Activated CD8-positive, alpha-beta T cell treated with anti-CD3 and anti-CD28 coated beads, Interleukin-2, amount 10 ng/mL, durations not matched to agents 7 days and 5 days (primary cell): ENCODE measurements around the gene PITPNC1. TPM values are rescaled to one million over a fixed set of nuclear protein-coding genes. Genes with fewer than 3 reads are reported as not detected.
"Not testable (repeated sequence)": the region's sequence is repeated elsewhere in the genome, so short reads cannot be mapped to it uniquely, and the experiment has no call there.

Experiments used
- ATAC-seq: fragments of 150-1000 bp; cut with Tn5 transposase; one replicate; pipeline ENCODE4 v1.10.0; 2021; ENCODE audit warnings: moderate library complexity
- CTCF ChIA-PET: fragments of 350-600 bp; sonication (Branson Sonifier 250); formaldehyde crosslinking; loops from one replicate; lab custom pipeline; 2021; ENCODE audit warnings: antibody characterized with exemption; lab: Charles Lee
- POLR2A ChIA-PET: fragments of 350-600 bp; sonication (Branson Sonifier 250); formaldehyde crosslinking; loops from one replicate; lab custom pipeline; 2021; ENCODE audit warnings: antibody characterized with exemption; lab: Charles Lee
- DNase-seq: peaks from one replicate; pipeline ENCODE4 v3.0.0-alpha.2; 2020
- H3K27ac Mint-ChIP-seq: one replicate; pipeline ENCODE4 v1.8.0; 2021; ENCODE audit warnings: mild to moderate bottlenecking, mixed read lengths
- H3K27me3 Mint-ChIP-seq: one replicate; pipeline ENCODE4 v1.8.0; 2021; ENCODE audit warnings: low read depth, mixed read lengths
- H3K36me3 Mint-ChIP-seq: one replicate; pipeline ENCODE4 v1.8.0; 2021; ENCODE audit warnings: low read depth, mixed read lengths
- H3K4me1 Mint-ChIP-seq: one replicate; pipeline ENCODE4 v1.8.0; 2021; ENCODE audit warnings: low read depth, mixed read lengths
- H3K4me3 Mint-ChIP-seq: one replicate; pipeline ENCODE4 v1.8.0; 2021; ENCODE audit warnings: mild to moderate bottlenecking, mixed read lengths
- H3K9me3 Mint-ChIP-seq: one replicate; pipeline ENCODE4 v1.8.0; 2022; ENCODE audit warnings: mixed read lengths; ENCODE audit not compliant: insufficient read depth
- total RNA-seq, 2 experiments: library from RNA; stranded (reverse); gene quantifications; one replicate each; pipeline ENCODE4 v1.2.3, GENCODE V29; 2021

PITPNC1 gene
- total RNA-seq, 2 experiments from 2014 or later = 74.0 to 76.5 TPM

- Mint-ChIP-seq H3K4me1 (peaks cover 67% of the 10 kb centered on the region), H3K27ac (peak overlapping the region; percentile 85), H3K36me3 (peaks cover 31% of the 10 kb centered on the region), H3K4me3 (peak overlapping the region; percentile 46), H3K9me3 (peaks cover 5% of the 10 kb centered on the region), H3K27me3 (no peaks in the 10 kb centered on the region)
- POLR2A ChIA-PET = interaction anchor here (0.7 to 1.4 kb wide), 4 partner anchors 10 to 68 kb away, joined by 3 to 6 read pairs (median 4); no protein-coding TSS in a partner anchor
- DNase-seq (no peak), ATAC-seq (peak; percentile 29)
- CTCF ChIA-PET = interaction anchor here (1.1 to 1.9 kb wide), 2 partner anchors 21 to 41 kb away, joined by 4 to 5 read pairs; no protein-coding TSS in a partner anchor
Observed at GRCh38 chr17:67400193-67400592, 23.1 kb downstream of the PITPNC1 start.

- Mint-ChIP-seq H3K27me3 (no peaks in the 10 kb centered on the region), H3K9me3 (peaks cover 5% of the 10 kb centered on the region), H3K27ac (peak overlapping the region; percentile 85), H3K4me3 (peak overlapping the region; percentile 47), H3K4me1 (peaks cover 70% of the 10 kb centered on the region), H3K36me3 (peaks cover 28% of the 10 kb centered on the region)
- no peak for DNase-seq
- ChIA-PET CTCF (interaction anchor here (1.0 to 1.9 kb wide), 3 partner anchors 22 to 74 kb away, joined by 3 to 5 read pairs (median 4); no protein-coding TSS in a partner anchor), POLR2A (interaction anchor here (0.7 to 1.4 kb wide), 4 partner anchors 10 to 67 kb away, joined by 3 to 6 read pairs (median 4); no protein-coding TSS in a partner anchor)
- ATAC-seq = no peak
Observed at GRCh38 chr17:67401106-67401505, 24.0 kb downstream of the PITPNC1 start.

- CTCF ChIA-PET = interaction anchor here (1.5 to 1.9 kb wide), 2 partner anchors 23 to 73 kb away, joined by 5 to 6 read pairs; no protein-coding TSS in a partner anchor
- ATAC-seq = peak; percentile 48
- Mint-ChIP-seq H3K4me3 (peak overlapping the region; percentile 59), H3K9me3 (peaks cover 5% of the 10 kb centered on the region), H3K4me1 (peaks cover 73% of the 10 kb centered on the region), H3K36me3 (peaks cover 32% of the 10 kb centered on the region), H3K27ac (peak overlapping the region; percentile 85), H3K27me3 (no peaks in the 10 kb centered on the region)
- POLR2A ChIA-PET = interaction anchor here (0.9 to 1.3 kb wide), 4 partner anchors 15 to 74 kb away, joined by 4 to 11 read pairs (median 4); no protein-coding TSS in a partner anchor
- DNase-seq = no peak
Observed at GRCh38 chr17:67401598-67402504, 24.8 kb downstream of the PITPNC1 start.

- peak overlapping the region; percentile 85 for H3K27ac Mint-ChIP-seq
- H3K27me3 Mint-ChIP-seq = no peaks in the 10 kb centered on the region
- H3K36me3 Mint-ChIP-seq = peaks cover 26% of the 10 kb centered on the region
- ATAC-seq (no peak), DNase-seq (no peak)
- POLR2A ChIA-PET = interaction anchor here (1.0 to 1.3 kb wide), 3 partner anchors 14 to 73 kb away, joined by 4 to 11 read pairs (median 5); no protein-coding TSS in a partner anchor
- H3K4me3 Mint-ChIP-seq = peak overlapping the region; percentile 59
- peaks cover 3% of the 10 kb centered on the region for H3K9me3 Mint-ChIP-seq
- peaks cover 72% of the 10 kb centered on the region for H3K4me1 Mint-ChIP-seq
- CTCF ChIA-PET = interaction anchor here (1.5 kb wide), 1 partner anchor 72 kb away, joined by 6 read pairs; no protein-coding TSS in a partner anchor
Observed at GRCh38 chr17:67403065-67403464, 26.0 kb downstream of the PITPNC1 start.

GRCh38 chr17:67403483-67403882 is 26.4 kb downstream of the PITPNC1 start:
- ATAC-seq (no peak), DNase-seq (no peak)
- Mint-ChIP-seq H3K4me1 (peaks cover 71% of the 10 kb centered on the region), H3K4me3 (no peak overlapping the region), H3K27me3 (no peaks in the 10 kb centered on the region), H3K9me3 (no peaks in the 10 kb centered on the region), H3K36me3 (peaks cover 21% of the 10 kb centered on the region), H3K27ac (no peak overlapping the region)
- ChIA-PET CTCF (interaction anchor here (1.4 to 2.4 kb wide), 3 partner anchors 25 to 72 kb away, joined by 5 to 6 read pairs (median 6); no protein-coding TSS in a partner anchor), POLR2A (interaction anchor here (1.3 kb wide), 1 partner anchor 72 kb away, joined by 4 read pairs; no protein-coding TSS in a partner anchor)

GRCh38 chr17:67408455-67408830 is 31.4 kb downstream of the PITPNC1 start:
- CTCF ChIA-PET = not testable (repeated sequence)

GRCh38 chr17:67411397-67411796 is 34.3 kb downstream of the PITPNC1 start:
- no peak overlapping the region for H3K4me3 Mint-ChIP-seq
- peaks cover 25% of the 10 kb centered on the region for H3K4me1 Mint-ChIP-seq
- H3K9me3 Mint-ChIP-seq = peaks cover 7% of the 10 kb centered on the region
- ATAC-seq (no peak), DNase-seq (no peak)
- ChIA-PET POLR2A (interaction anchor here (0.6 kb wide), 1 partner anchor 294 kb away, joined by 3 read pairs; no protein-coding TSS in a partner anchor), CTCF (no interaction called here)
- no peaks in the 10 kb centered on the region for H3K27me3 Mint-ChIP-seq
- peaks cover 36% of the 10 kb centered on the region for H3K36me3 Mint-ChIP-seq
- H3K27ac Mint-ChIP-seq = no peak overlapping the region

More at GRCh38 chr17:67408455-67408830, 31.4 kb downstream of the PITPNC1 start:
- Mint-ChIP-seq H3K36me3 (peaks cover 29% of the 10 kb centered on the region), H3K27ac (peak overlapping the region; percentile 39), H3K4me1 (peaks cover 39% of the 10 kb centered on the region)
- DNase-seq, H3K4me3 Mint-ChIP-seq, H3K27me3 Mint-ChIP-seq, H3K9me3 Mint-ChIP-seq, ATAC-seq: not testable (repeated sequence)
- POLR2A ChIA-PET = interaction anchor here (1.1 kb wide), 1 partner anchor 54 kb away, joined by 3 read pairs; no protein-coding TSS in a partner anchor

GRCh38 chr17:67412032-67412431 is 35.0 kb downstream of the PITPNC1 start:
- Mint-ChIP-seq H3K27ac (no peak overlapping the region), H3K4me1 (peaks cover 23% of the 10 kb centered on the region), H3K36me3 (peaks cover 33% of the 10 kb centered on the region), H3K27me3 (no peaks in the 10 kb centered on the region), H3K4me3 (no peak overlapping the region), H3K9me3 (peaks cover 7% of the 10 kb centered on the region)
- no peak for ATAC-seq
- CTCF ChIA-PET = no interaction called here
- POLR2A ChIA-PET = no interaction called here
- no peak for DNase-seq

- Mint-ChIP-seq H3K36me3 (peaks cover 32% of the 10 kb centered on the region), H3K27me3 (no peaks in the 10 kb centered on the region), H3K4me3 (no peak overlapping the region), H3K4me1 (peaks cover 23% of the 10 kb centered on the region), H3K9me3 (peaks cover 7% of the 10 kb centered on the region), H3K27ac (no peak overlapping the region)
- ChIA-PET POLR2A (no interaction called here), CTCF (no interaction called here)
- DNase-seq = no peak
- ATAC-seq = no peak
Observed at GRCh38 chr17:67412941-67413340, 35.9 kb downstream of the PITPNC1 start.

GRCh38 chr17:67413388-67413787 is 36.3 kb downstream of the PITPNC1 start:
- Mint-ChIP-seq H3K27ac (no peak overlapping the region), H3K4me1 (peaks cover 24% of the 10 kb centered on the region), H3K27me3 (no peaks in the 10 kb centered on the region), H3K4me3 (no peak overlapping the region), H3K9me3 (peaks cover 7% of the 10 kb centered on the region), H3K36me3 (peaks cover 32% of the 10 kb centered on the region)
- ChIA-PET POLR2A (no interaction called here), CTCF (no interaction called here)
- no peak for DNase-seq
- no peak for ATAC-seq

GRCh38 chr17:67414130-67414529 is 37.0 kb downstream of the PITPNC1 start:
- H3K4me3 Mint-ChIP-seq = no peak overlapping the region
- peaks cover 7% of the 10 kb centered on the region for H3K9me3 Mint-ChIP-seq
- H3K27me3 Mint-ChIP-seq = no peaks in the 10 kb centered on the region
- DNase-seq (no peak), ATAC-seq (no peak)
- H3K27ac Mint-ChIP-seq = no peak overlapping the region
- CTCF ChIA-PET = no interaction called here
- peaks cover 28% of the 10 kb centered on the region for H3K36me3 Mint-ChIP-seq
- H3K4me1 Mint-ChIP-seq = peaks cover 24% of the 10 kb centered on the region
- POLR2A ChIA-PET = no interaction called here
